ENCODE results near the gene SEL1L.

SEL1L gene

DNA sequence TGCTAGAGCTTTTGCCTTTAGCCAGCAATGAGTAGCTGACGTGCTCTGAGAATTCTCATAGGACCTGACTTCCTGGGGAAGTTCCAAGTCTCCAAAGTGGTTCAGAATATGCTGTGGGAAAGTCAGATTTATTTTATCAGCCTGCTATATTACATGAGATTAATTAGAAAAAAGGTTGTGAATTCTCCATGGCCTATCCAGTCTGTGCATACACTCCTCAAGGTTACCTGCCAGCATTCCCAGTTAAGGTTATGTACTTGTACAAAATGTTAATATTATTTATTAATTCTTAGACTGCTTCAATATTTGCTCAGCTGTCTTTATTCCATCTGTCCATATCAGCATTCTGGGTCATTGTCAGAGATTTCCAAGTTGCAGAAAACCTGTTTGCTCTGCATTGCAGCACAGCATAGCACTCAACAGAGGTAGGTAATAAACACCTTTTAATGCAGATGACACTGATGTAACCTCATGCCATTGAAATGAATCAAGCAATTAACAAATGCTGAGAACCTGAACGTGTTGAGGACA, 2.7 kb upstream of the SEL1L start:
- peaks cover 0 to 52% (median 21%) of the 10 kb centered on the region in 4 donors for H3K4me1 ChIP-seq
- intact Hi-C loops (cut with DNase I; ENCODE audit: low total_unique reads): no loop called here
- no peak for DNase-seq
- no peaks in the 10 kb centered on the region for H3K9me3 ChIP-seq
- peak overlapping the region; percentile 62 to 73 for H3K27ac ChIP-seq
- H3K36me3 ChIP-seq: peaks cover 0 to 4% (median 0%) of the 10 kb centered on the region in 3 donors
- TF ChIP-seq, protein P1, sequence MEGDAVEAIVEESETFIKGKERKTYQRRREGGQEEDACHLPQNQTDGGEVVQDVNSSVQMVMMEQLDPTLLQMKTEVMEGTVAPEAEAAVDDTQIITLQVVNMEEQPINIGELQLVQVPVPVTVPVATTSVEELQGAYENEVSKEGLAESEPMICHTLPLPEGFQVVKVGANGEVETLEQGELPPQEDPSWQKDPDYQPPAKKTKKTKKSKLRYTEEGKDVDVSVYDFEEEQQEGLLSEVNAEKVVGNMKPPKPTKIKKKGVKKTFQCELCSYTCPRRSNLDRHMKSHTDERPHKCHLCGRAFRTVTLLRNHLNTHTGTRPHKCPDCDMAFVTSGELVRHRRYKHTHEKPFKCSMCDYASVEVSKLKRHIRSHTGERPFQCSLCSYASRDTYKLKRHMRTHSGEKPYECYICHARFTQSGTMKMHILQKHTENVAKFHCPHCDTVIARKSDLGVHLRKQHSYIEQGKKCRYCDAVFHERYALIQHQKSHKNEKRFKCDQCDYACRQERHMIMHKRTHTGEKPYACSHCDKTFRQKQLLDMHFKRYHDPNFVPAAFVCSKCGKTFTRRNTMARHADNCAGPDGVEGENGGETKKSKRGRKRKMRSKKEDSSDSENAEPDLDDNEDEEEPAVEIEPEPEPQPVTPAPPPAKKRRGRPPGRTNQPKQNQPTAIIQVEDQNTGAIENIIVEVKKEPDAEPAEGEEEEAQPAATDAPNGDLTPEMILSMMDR (IDR thresholded peaks at IDR 0.05): no peak
- H3K4me3 ChIP-seq: no peak overlapping the region
- H3K27me3 ChIP-seq: peaks cover 0 to 5% of the 10 kb centered on the region in 2 donors

- Histone ChIP-seq H3K9me3 (no peaks in the 10 kb centered on the region), H3K27ac (peak overlapping the region; percentile 62 to 73), H3K36me3 (peaks cover 0 to 4% (median 0%) of the 10 kb centered on the region in 3 donors), H3K4me1 (peaks cover 0 to 60% (median 24%) of the 10 kb centered on the region in 4 donors), H3K27me3 (no peaks in the 10 kb centered on the region), H3K4me3 (no peak overlapping the region)
- TF ChIP-seq, protein P1 (IDR thresholded peaks at IDR 0.05): no peak
- intact Hi-C loops (cut with DNase I; ENCODE audit: low total_unique reads): no loop called here
- DNase-seq: no peak
These were observed 1.9 kb upstream of the SEL1L start for GRCh38 chr14:81535396-81536164.

DNA sequence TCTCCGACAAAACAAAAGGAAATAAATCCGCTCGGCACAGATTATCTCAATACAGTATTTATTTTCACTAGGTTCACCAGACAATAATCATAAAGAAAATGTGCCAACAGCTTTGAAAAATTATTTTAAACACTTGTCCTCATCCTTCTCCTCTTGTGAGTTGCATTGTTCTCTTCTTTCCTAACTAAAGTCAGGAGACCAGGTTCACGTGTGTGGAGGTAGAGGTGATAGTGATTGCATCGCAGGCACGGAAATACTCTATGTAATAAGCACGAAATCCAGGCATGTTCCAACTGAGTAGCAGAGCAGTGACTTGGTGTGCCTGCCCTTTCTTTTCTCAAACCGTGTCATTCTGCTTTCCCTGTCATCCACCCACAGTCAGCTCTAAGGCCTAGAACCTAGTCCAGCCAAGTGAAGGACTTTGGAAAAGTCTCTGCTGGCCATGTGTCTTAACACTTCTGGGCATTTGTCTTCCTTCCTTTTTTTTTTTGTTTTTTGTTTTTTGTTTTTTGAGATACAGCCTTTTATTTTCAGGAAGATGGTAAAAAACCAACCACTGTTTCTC, 939 bp upstream of the SEL1L start:
- no peak overlapping the region for H3K4me3 ChIP-seq
- no peak for DNase-seq
- intact Hi-C loops (cut with DNase I; ENCODE audit: low total_unique reads): no loop called here
- TF ChIP-seq, protein P1 (IDR thresholded peaks at IDR 0.05): no peak
- H3K27me3 ChIP-seq: no peaks in the 10 kb centered on the region
- no peaks in the 10 kb centered on the region for H3K9me3 ChIP-seq
- peaks cover 0 to 70% (median 27%) of the 10 kb centered on the region in 4 donors for H3K4me1 ChIP-seq
- peak overlapping the region in 1 of 2 donors; percentile 73 for H3K27ac ChIP-seq
- H3K36me3 ChIP-seq: peaks cover 0 to 4% (median 0%) of the 10 kb centered on the region in 3 donors

- no peaks in the 10 kb centered on the region for H3K9me3 ChIP-seq
- DNase-seq: no peak
- TF ChIP-seq, protein P1 (IDR thresholded peaks at IDR 0.05): no peak
- H3K36me3 ChIP-seq: peaks cover 0 to 4% (median 0%) of the 10 kb centered on the region in 3 donors
- intact Hi-C loops (cut with DNase I; ENCODE audit: low total_unique reads): no loop called here
- H3K27ac ChIP-seq: peak overlapping the region; percentile 75 to 77
- no peaks in the 10 kb centered on the region for H3K27me3 ChIP-seq
- peaks cover 0 to 84% (median 27%) of the 10 kb centered on the region in 4 donors for H3K4me1 ChIP-seq
- H3K4me3 ChIP-seq: peak overlapping the region; percentile 82 to 83
These were observed 479 bp downstream of the SEL1L start for GRCh38 chr14:81533212-81533535.

- intact Hi-C loops (cut with DNase I; ENCODE audit: low total_unique reads): no loop called here
- H3K36me3 ChIP-seq: peaks cover 14 to 30% (median 21%) of the 10 kb centered on the region in 3 donors
- peaks cover 0 to 64% (median 21%) of the 10 kb centered on the region in 4 donors for H3K4me1 ChIP-seq
- H3K27me3 ChIP-seq: no peaks in the 10 kb centered on the region
- TF ChIP-seq, protein P1 (IDR thresholded peaks at IDR 0.05): no peak
- no peaks in the 10 kb centered on the region for H3K9me3 ChIP-seq
- no peak overlapping the region for H3K4me3 ChIP-seq
- DNase-seq: no peak
- H3K27ac ChIP-seq: no peak overlapping the region
These were observed 4.3 kb downstream of the SEL1L start for GRCh38 chr14:81529391-81529790.
